Activated gamma-delta T cell (primary cell): ENCODE results near the gene WNT7B.

ENCODE experiments used
- DNase-seq: peaks from one replicate; lab custom pipeline; 2025; lab: John Stamatoyannopoulos, UW

WNT7B gene

DNA sequence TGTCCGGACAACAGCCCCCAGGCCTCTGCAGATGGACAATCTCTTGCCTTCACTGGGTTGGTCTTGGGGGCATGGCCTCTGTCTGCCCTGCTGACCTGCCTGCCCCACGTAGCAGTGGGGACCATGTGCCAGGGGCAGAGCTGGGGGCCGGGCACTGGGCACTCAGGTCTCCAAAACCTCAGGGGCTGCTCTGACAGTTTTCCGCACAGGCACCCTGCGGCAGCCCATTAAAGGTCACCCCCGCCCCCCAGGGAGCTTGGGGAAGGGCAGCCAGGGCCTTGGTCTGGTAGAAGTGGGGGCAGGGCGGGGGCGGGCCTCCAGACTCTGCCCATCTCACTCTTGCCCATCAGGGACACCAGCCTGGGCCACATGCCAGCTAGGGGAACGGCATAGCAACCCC lies 49.9 kb downstream of the WNT7B start:
- DNase-seq = no peak

DNA sequence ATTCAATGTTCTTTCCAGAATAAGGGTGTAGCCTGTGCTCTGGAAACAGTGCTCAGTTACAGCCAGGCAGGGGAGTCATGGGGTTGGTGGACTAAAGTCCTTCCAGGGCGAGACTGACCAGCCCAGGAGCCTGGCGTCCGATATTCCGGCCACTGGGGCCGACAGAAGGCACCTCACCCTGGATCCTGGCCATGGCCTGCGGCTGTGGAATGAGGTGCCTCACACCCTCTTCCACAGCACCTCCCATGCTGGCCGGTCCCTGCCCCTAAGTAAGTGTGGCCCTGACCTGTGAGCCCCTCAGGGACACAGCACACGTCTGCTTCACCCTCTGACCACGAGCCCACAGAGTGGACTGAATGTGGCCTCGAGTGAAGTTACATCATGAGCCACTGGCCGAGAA lies 50.5 kb downstream of the WNT7B start:
- no peak for DNase-seq

DNA sequence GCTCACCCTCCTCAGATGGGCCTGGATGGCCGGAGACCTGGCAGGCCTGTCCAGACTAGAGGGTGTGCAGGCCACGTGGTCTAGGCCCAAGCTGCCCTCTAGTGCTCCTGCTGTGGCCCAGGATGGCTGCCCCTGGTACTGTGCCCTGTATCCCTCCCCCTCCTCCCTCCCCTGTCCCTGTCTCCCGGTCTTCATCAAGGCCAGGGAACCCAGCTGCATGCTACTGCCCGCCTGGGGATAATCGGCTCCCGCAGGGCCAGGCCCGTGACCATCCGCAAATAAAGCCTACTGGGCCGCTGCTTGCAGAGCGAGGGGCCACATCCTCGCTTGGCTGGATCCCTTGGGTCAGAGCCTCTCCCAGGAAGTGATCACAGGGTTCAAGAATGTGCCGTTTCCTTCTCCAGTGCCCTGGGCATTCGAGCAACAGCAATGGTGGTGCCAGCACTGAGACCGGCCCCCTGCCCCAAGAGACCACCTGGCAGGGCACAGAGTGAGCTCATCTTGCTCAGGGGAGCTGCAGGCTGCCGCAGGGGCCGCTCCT lies 51.1 kb downstream of the WNT7B start:
- no peak for DNase-seq

- no peak for DNase-seq
Observed at GRCh38 chr22:45923835-45924234, 53.1 kb downstream of the WNT7B start.

DNA sequence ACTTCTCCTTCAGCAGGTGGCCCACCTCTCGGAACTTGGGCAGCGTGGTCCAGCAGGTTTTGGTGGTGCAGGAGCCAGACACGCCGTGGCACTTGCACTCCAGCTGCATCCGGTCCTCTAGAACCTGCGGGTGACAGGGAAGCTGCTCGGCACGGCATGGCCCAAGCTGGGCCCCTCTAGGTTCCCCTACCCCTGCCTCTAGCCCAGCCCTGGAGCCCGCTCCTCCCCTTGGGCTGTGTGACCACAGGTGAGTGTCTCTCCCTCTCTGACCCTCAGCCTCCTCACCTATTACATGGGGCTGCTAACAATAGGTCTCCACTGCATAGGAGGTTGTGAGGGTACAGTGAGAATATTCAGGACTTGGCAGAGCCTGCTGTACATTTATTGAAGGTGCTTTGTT lies 53.8 kb downstream of the WNT7B start:
- no peak for DNase-seq

DNA sequence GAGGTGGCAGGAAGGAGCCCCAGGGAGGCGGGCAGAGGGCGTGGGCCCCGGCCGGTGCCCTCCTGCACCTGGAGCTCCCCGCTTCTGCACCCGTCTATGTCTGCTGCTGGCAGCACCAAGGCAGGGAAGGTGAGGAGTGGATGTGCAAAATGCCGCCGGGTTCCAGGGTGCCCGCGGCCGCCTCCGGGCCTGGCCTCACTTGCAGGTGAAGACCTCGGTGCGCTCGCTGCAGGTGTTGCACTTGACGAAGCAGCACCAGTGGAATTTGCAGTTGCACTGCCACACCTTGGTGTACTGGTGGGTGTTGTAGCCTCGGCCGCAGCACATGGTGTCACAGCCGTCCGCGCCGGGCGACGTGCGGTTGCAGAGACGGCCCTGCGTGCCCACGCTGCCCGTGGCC lies 54.3 kb downstream of the WNT7B start:
- DNase-seq = no peak

DNA sequence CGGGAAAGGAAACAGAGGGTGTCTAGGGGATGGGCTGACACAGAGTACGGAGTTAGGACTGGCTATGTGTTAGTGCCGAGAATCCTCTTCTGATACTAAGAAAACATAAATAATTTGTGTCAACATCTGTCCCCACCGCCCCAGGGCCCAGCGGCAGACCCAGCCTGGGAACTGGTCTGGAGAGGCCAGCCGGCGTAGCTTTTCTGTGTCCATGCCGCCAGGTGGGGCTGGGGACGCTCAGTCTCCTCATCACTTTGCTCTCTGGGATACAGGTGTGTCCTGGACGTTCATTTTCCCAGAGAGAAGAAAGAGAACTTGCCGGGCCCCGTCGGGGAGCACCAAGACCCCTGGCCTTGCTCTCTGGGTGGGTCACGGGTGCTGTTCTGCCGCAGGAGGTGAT lies 54.7 kb downstream of the WNT7B start:
- no peak for DNase-seq

- DNase-seq = no peak
Observed at GRCh38 chr22:45919504-45920286, 57.3 kb downstream of the WNT7B start.

DNA sequence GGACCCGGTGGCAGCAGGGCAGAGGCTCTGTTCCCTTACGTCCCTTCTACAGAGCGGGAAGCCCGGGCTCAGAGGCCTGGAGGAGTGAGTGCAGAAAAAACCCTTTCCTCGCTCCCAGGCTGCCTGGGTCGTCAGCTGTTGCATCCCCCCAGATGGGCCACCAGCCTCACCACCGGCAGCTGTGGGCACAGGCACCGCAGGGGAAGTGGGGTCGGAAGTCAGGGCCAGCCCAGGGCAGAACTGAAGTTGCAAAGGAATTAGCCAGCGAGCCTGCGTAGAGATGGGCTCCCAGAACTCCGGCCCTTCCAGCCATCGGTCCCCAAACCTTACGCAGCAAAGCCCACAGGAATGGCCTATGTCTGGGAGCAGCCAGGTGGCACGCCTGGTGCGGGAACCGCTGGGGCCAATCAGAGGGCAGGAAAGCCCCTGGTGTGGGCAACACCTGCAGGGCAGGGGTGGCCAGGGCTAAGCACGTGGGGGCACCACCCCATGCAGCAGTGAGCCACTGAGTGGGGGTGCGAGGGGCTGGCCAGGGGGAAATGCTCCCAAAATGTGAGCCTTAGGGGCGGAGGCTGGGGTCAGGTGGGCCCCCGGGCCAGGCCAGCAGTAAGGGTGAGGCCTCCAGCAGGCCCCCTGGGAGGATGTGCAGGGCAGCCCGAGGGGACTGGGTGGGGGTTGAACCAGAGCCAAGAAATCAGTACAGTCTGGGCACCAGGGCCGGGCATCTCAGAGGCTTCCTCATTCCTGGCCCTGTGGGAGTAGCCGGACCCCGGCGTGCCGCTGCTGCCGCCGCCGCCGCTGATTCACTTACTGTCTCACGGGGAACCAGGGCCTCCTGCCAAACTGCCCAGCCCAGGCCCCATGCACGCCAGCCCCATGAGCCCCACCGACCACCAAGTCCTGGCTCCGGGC lies 58.2 kb downstream of the WNT7B start:
- DNase-seq = no peak

DNA sequence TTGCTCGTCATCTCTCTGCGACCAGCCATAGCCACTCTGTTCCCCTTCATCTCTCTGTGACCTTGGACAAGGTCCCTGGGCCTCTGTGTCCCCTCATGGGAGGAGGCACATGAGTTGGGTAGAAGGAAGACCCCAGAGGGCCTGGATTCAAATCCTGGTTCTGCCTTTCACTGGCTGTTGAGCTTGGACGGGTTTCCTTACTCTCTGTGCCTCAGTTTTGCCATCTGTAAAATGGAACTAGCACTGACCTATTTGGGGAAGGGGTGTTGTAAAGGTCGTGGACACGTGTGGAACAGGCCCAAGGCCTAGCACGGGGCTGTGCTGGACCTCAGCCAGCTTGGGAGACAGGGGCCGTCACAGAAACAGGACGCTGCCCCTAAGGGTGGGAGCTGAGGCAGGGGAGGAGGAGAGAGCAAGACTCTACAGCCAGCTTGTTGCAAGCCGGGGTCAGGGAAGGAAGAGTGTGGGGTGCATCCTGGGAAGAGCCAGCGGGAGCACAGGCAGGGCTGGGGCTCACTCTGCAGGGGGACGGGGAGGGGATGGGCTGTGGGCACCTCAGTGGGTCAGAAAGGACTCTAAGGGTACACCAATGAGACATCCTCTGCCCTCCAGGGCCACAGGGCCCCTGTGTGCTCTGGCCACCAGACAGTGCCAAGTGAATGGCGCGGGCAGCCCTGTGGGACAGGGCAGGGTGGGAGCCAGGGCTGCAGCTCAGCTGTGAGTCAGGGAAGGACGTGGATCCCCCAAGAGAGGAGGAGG lies 59.1 kb downstream of the WNT7B start:
- DNase-seq = no peak

GRCh38 chr22:45917146-45917545 lies 59.8 kb downstream of the WNT7B start:
- no peak for DNase-seq

DNA sequence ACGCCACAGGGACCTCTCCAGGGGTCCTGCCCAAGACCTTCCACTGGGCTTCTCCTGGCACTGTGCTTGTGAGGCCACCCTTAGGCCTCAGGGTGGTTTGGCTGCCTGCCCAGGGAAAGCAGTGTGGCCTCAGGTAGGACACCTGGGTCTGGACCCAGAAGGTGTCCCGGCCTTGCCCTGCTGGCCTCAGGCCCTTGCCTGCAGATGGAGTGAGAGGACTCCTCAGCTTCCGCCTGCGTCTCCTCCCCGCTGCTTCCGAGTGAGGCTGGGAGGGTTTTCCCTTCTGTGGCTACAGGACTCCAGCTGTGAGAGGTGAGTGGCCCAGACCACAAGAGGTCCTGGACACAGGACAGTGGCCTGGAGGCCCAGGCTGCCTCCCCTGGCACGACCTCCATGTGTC lies 60.4 kb downstream of the WNT7B start:
- DNase-seq = no peak

- DNase-seq = no peak
Observed at GRCh38 chr22:45915841-45916240, 61.1 kb downstream of the WNT7B start.

DNA sequence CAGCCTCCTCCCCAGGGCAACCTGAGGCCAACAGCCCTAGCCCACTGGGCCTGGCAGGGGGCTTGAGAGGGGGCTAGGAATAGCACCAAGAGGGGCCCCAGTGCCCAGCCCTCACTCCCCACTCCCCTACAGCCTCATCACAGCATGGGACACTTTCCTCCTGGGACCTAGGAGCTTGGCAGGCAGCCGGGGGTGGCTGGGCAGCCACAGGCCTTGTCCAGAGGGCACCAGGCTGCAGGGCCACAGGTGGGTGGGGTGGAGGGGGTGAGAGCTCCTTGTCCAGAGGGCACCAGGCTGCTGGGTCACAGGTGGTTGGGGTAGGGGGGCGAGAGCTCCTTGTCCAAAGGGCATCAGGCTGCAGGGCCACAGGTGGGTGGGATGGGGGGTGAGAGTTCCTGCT lies 61.8 kb downstream of the WNT7B start:
- no peak for DNase-seq

- no peak for DNase-seq
Observed at GRCh38 chr22:45914309-45914708, 62.7 kb downstream of the WNT7B start.

DNA sequence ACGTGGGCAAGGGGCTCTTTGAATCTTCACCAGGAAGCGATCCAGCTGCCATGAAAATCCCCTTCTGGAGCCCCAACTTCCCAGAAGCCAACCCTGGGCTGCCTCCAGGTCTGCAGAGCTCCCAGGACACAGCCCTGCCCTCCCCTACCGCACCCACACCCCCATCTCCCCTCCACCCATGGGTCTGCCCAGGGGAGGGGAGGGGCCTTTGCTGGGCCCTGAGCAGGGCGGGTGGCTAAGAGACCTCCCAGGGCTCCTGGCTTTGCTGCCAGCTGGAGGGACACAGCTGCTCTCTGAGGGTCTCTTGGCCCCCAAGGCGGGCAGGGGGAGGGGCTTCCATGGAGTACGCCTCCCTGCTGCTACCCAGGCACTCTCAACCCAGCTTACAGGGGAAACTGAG lies 64.1 kb downstream of the WNT7B start:
- no peak for DNase-seq

GRCh38 chr22:45911601-45912271 lies 65.2 kb downstream of the WNT7B start:
- DNase-seq = no peak

GRCh38 chr22:45910928-45911467 lies 66.0 kb downstream of the WNT7B start:
- DNase-seq = no peak

GRCh38 chr22:45908961-45909360 lies 68.0 kb downstream of the WNT7B start:
- DNase-seq = no peak

DNA sequence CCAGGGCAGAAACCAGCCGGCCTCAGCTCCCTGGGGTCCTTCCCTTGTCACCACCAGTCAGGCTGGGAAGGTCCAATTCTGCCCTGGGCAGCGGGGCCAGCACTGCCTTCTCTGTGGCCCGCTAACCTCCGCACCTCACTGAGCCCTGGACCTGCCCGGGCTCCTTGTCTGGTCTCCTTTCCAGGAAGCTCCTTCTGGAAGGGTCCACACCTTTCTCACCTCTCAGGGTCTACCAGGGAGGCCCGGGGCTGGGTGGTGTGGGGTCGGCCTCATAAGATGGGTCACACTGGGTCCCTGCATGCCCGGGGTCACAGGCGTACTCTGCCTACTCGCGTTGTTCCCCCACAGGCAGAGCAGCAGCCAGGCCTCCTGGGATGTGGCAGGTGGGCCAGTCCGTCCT lies 69.0 kb downstream of the WNT7B start:
- no peak for DNase-seq

GRCh38 chr22:45907378-45907777 lies 69.6 kb downstream of the WNT7B start:
- DNase-seq = no peak
